ENCODE results near the gene DELE1.

DELE1 gene

GRCh38 chr5:141923448-141924313, at the start of gene DELE1:
DELE1 (plus strand) TSS chr5:141923871; CDS start chr5:141923942, 71 bp downstream.
- peak; percentile 96 for DNase-seq

- DNase-seq: no peak
Measured at GRCh38 chr5:141873933-141874261, 49.8 kb upstream of the DELE1 start.

- DNase-seq: no peak
Measured at GRCh38 chr5:141874262-141874964, 49.3 kb upstream of the DELE1 start.

- DNase-seq: no peak
Measured at GRCh38 chr5:141875022-141875740, 48.5 kb upstream of the DELE1 start.

- DNase-seq: no peak
Measured at GRCh38 chr5:141875795-141876627, 47.7 kb upstream of the DELE1 start.

GRCh38 chr5:141876628-141877355, 46.9 kb upstream of the DELE1 start:
- DNase-seq: no peak

- DNase-seq: peak; percentile 16
Measured at GRCh38 chr5:141877356-141878185, 46.1 kb upstream of the DELE1 start.

GRCh38 chr5:141878186-141878710, 45.4 kb upstream of the DELE1 start, which contains the start of gene PCDH1:
PCDH1 (minus strand) TSS chr5:141878410; CDS start chr5:141878262, 148 bp downstream.
- DNase-seq: no peak

GRCh38 chr5:141878711-141879425, 44.8 kb upstream of the DELE1 start:
- peak; percentile 86 for DNase-seq

GRCh38 chr5:141879426-141879759, 44.3 kb upstream of the DELE1 start:
- no peak for DNase-seq

GRCh38 chr5:141879941-141880738, 43.5 kb upstream of the DELE1 start:
- no peak for DNase-seq

GRCh38 chr5:141880961-141881801, 42.5 kb upstream of the DELE1 start:
- no peak for DNase-seq

GRCh38 chr5:141881886-141882285, 41.8 kb upstream of the DELE1 start:
- DNase-seq: no peak

- DNase-seq: no peak
Measured at GRCh38 chr5:141882594-141883183, 41.0 kb upstream of the DELE1 start.

- DNase-seq: no peak
Measured at GRCh38 chr5:141883184-141883891, 40.3 kb upstream of the DELE1 start.

GRCh38 chr5:141883892-141884318, 39.8 kb upstream of the DELE1 start:
- DNase-seq: no peak

GRCh38 chr5:141889282-141889871, 34.3 kb upstream of the DELE1 start:
- no peak for DNase-seq
